Pancreas (tissue), 10 donors: ENCODE data around the gene PDE6A. TPM values are rescaled to one million over a fixed set of nuclear protein-coding genes. Genes with fewer than 3 reads are reported as not detected.

Experiments
- ATAC-seq, 4 donors: fragments of 200-7000 bp; cut with Tn5 transposase; one replicate each; pipeline versions ENCODE4 v1.8.0 to v1.9.1; 2020; ENCODE audit warnings: mild to moderate bottlenecking in 4 of 4, moderate library complexity in 4 of 4
- DNase-seq, 6 donors: peaks; one replicate each; pipeline ENCODE4 v3.0.0-alpha.2; 2020
- FAIRE-seq: peaks from 2 replicates; lab custom pipeline; 2012; peaks lifted over from hg19 to GRCh38; lab: Jason Lieb, UNC
- H3K27ac ChIP-seq, 4 donors: fragments of 200-600 bp; sonication (generic); 1 replicate in 3 of 4; 2 replicates in 1 of 4; pipeline versions ENCODE4 v1.5.0 to v1.8.0; 2020
- H3K27me3 ChIP-seq, 4 donors: fragments of 200-600 bp; one replicate each; pipeline ENCODE4 v1.8.0; 2021
- H3K36me3 ChIP-seq, 3 donors: fragments of 200-600 bp; sonication (generic) in 1 of 3; one replicate each; pipeline versions ENCODE4 v1.5.0 to v1.8.0; 2020 to 2021
- H3K4me1 ChIP-seq, 3 donors: fragments of 200-600 bp; one replicate each; pipeline ENCODE4 v1.8.0; 2021
- H3K4me3 ChIP-seq, 4 donors: fragments of 200-600 bp; sonication (generic) in 2 of 4; one replicate each; pipeline versions ENCODE4 v1.5.0 to v1.8.0; 2020 to 2021
- H3K9me3 ChIP-seq, 4 donors: fragments of 200-600 bp; one replicate each; pipeline ENCODE4 v1.8.0; 2021
- WGBS, 2 donors: extraction: QIAGEN DNeasy Blood & Tissue Kit; methylation state at CpG; one replicate each; pipeline ENCODE4 v1.1.7; 2013; 5-methylcytosine and 5-hydroxymethylcytosine counted together
- intact Hi-C, 3 donors: fragments of 100-400 bp; cut with DNase I; formaldehyde crosslinking; loops; one replicate each; pipeline versions ENCODE4 v1.11.1 to v1.14.2; 2022
- polyA plus RNA-seq, 2 donors: library from polyadenylated mRNA; stranded (reverse); fragments of 200-250 nt; gene quantifications; one replicate each; pipeline ENCODE4 v1.2.3, GENCODE V29; 2013
- total RNA-seq, 6 donors: library from RNA; stranded (reverse); fragmentation: NEBNext Ultra II Directional in 4 of 6; extraction: Animal tissue kit (Norgen Biotek cat#: 25700) in 4 of 6; gene quantifications; one replicate each; pipeline versions ENCODE4 v1.2.1 to v1.2.4, GENCODE V29; 2021 to 2023
- TF ChIP-seq, protein P1 (sequence below), 4 donors: fragments of 200-600 bp; sonication (generic) in 3 of 4; IDR thresholded peaks; one replicate each; pipeline versions ENCODE4 v1.5.0 to v1.8.0; 2021; ENCODE audit warnings: antibody characterized with exemption in 4 of 4
- donor health status: healthy with polysubstance abuse.
- donor health status: DM: no; HTN: no; CAD: no; lungs with moderate emphysema.
- donor health status: DM: no; HTN: no; CAD: no.
- donor health status: control.
- donor health status: control.
- donor health status: Bipolar disorder and iron deficiency.
- donor health status: DM: yes; HTN: yes; CAD: no.
- donor health status: DM: no; HTN: no; CAD: no.
- donor health status: DM: no; HTN: no; CAD: no.
- donor health status: DM: yes; HTN: yes; CAD: no.

Gene PDE6A
- total and polyA plus RNA-seq, 8 donors: not detected

- FAIRE-seq (no peak), ATAC-seq (no peak), DNase-seq (no peak)
- H3K4me3 ChIP-seq: no peak overlapping the region
- no peaks in the 10 kb centered on the region for H3K36me3 ChIP-seq
- intact Hi-C loops: loop anchor here in 1 of 3 donors (10.0 kb wide), 1 partner anchor 144 kb away; no protein-coding TSS in a partner anchor
- no peaks in the 10 kb centered on the region for H3K27me3 ChIP-seq
- no peaks in the 10 kb centered on the region for H3K4me1 ChIP-seq
- TF ChIP-seq, protein P1, sequence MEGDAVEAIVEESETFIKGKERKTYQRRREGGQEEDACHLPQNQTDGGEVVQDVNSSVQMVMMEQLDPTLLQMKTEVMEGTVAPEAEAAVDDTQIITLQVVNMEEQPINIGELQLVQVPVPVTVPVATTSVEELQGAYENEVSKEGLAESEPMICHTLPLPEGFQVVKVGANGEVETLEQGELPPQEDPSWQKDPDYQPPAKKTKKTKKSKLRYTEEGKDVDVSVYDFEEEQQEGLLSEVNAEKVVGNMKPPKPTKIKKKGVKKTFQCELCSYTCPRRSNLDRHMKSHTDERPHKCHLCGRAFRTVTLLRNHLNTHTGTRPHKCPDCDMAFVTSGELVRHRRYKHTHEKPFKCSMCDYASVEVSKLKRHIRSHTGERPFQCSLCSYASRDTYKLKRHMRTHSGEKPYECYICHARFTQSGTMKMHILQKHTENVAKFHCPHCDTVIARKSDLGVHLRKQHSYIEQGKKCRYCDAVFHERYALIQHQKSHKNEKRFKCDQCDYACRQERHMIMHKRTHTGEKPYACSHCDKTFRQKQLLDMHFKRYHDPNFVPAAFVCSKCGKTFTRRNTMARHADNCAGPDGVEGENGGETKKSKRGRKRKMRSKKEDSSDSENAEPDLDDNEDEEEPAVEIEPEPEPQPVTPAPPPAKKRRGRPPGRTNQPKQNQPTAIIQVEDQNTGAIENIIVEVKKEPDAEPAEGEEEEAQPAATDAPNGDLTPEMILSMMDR (IDR thresholded peaks at IDR 0.05): no peak
- no peak overlapping the region for H3K27ac ChIP-seq
- WGBS, 2 donors: 83 to 86% methylated on average over 7 to 8 of the region's 8 CpGs
- H3K9me3 ChIP-seq: no peaks in the 10 kb centered on the region
These were observed 104.3 kb downstream of the PDE6A start for GRCh38 chr5:149840226-149840825.

DNA sequence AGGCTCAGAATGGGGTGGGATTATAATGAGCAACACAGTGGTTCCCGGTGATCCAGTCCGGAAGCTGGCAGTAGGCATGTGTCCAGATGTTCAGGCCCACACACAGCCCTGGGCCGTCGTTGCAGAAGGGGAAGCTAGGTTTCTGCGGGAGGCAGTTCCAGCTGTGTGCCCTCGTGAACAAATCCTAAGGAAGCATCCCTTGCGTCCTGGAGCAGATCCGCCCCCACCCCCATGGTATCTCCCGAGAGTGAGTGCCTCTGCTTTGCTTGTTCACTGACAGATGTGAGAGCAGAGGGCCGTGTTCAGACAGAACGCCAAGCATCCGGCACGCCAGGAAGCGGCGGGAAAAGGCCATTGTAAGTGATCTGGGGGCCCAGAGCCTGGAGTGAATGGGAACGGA lies 104.8 kb downstream of the PDE6A start:
- FAIRE-seq: no peak
- Histone ChIP-seq H3K4me3 (no peak overlapping the region), H3K4me1 (no peaks in the 10 kb centered on the region), H3K9me3 (no peaks in the 10 kb centered on the region), H3K36me3 (no peaks in the 10 kb centered on the region), H3K27ac (no peak overlapping the region), H3K27me3 (no peaks in the 10 kb centered on the region)
- WGBS, 2 donors: 81 to 86% methylated on average over 16 of the region's 16 CpGs
- intact Hi-C loops: loop anchor here (5.0 to 10.0 kb wide), 2 partner anchors 145 to 153 kb away; no protein-coding TSS in a partner anchor
- TF ChIP-seq, protein P1 (IDR thresholded peaks at IDR 0.05): no peak
- no peak for ATAC-seq
- DNase-seq: no peak

GRCh38 chr5:149838881-149839739 lies 105.5 kb downstream of the PDE6A start:
- H3K27me3 ChIP-seq: no peaks in the 10 kb centered on the region
- WGBS, 2 donors: 89 to 95% methylated on average over 6 of the region's 6 CpGs
- no peak overlapping the region for H3K4me3 ChIP-seq
- intact Hi-C loops: loop anchor here in 2 of 3 donors (5.0 kb wide), 1 partner anchor 153 kb away; no protein-coding TSS in a partner anchor
- no peak overlapping the region for H3K27ac ChIP-seq
- TF ChIP-seq, protein P1 (IDR thresholded peaks at IDR 0.05): no peak
- no peaks in the 10 kb centered on the region for H3K4me1 ChIP-seq
- ATAC-seq: no peak
- FAIRE-seq: no peak
- H3K9me3 ChIP-seq: no peaks in the 10 kb centered on the region
- H3K36me3 ChIP-seq: no peaks in the 10 kb centered on the region
- DNase-seq: no peak

GRCh38 chr5:149837680-149838269 lies 106.8 kb downstream of the PDE6A start:
- DNase-seq (peak in 1 of 6 donors; percentile 24), ATAC-seq (peak in 3 of 4 donors; percentile 52 to 79 (median 55)), FAIRE-seq (no peak)
- Histone ChIP-seq H3K27ac (no peak overlapping the region), H3K4me1 (no peaks in the 10 kb centered on the region), H3K9me3 (no peaks in the 10 kb centered on the region), H3K4me3 (no peak overlapping the region), H3K27me3 (no peaks in the 10 kb centered on the region), H3K36me3 (no peaks in the 10 kb centered on the region)
- 60 to 64% methylated on average over 7 of the region's 7 CpGs for WGBS, 2 donors
- intact Hi-C loops: loop anchor here in 2 of 3 donors (5.0 kb wide), 1 partner anchor 155 kb away; no protein-coding TSS in a partner anchor
- TF ChIP-seq, protein P1 (IDR thresholded peaks at IDR 0.05): peak in 2 of 4 donors; percentile 10 to 20
